ENCODE results near the gene CCDC170.
"Not testable (repeated sequence)": the region's sequence is repeated elsewhere in the genome, so short reads cannot be mapped to it uniquely, and the experiment has no call there.

The CCDC170 gene

GRCh38 chr6:151451417-151451949 is 42.3 kb upstream of the CCDC170 start:
- Histone ChIP-seq H3K9ac (no peak overlapping the region), H3K4me1 (peaks cover under 1% of the 10 kb centered on the region), H3K79me2 (peaks cover 11% of the 10 kb centered on the region), H2AFZ (peak overlapping the region; percentile 91), H3K9me3 (ENCODE audit: control insufficient read depth, low read length) (no peaks in the 10 kb centered on the region), H3K27ac (peak overlapping the region; percentile 69), H3K36me3 (ENCODE audit: control insufficient read depth, insufficient read depth, low read length) (no peaks in the 10 kb centered on the region), H3K27me3 (ENCODE audit: control insufficient read depth, insufficient read depth, low read length) (no peaks in the 10 kb centered on the region), H3K4me3 (ENCODE audit: low read depth, low read length) (peak overlapping the region; percentile 96), H3K4me2 (ENCODE audit: low read length) (peak overlapping the region; percentile 88)
- TF ChIP-seq CTCF (IDR thresholded peaks at IDR 0.05): no peak

DNA sequence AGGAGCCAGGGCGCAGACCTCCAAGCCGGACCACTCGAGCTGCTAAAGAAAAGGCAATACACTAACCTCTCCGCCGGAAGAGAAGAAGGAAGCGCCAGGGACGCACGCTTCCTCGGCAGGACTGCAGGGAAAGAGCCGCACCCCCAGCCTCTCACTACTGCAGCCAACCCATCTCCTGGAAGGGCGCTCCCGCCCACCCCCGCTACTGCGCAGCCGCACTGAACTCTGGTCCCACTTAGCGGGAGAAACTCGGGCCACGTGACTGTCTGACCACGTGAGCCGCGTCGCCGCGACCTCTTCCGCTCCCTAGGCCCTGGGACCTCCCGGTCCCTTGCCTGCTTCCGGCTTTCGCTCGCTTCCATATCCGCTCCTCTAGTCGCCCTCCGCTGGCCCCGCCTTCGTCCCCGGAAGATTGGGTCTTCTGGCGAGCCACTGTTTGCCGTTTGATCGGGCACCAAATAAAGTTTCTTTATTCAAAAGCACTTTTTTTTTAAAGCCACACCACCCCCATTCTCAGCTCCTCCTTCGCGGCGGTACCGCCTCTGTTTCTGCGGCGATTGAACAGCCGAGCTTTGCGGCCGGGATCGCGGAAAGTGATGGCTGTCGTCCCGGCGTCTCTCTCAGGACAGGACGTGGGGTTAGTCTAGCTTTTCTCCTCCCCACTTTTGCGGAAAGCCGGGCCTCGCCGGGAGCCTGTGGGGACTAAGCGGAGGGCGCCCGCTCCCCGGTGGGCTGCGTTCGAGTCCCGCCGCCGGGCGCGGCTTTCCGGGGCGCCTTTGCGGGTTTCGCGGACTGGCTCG is 41.7 kb upstream of the CCDC170 start, which contains the start of gene RMND1:
RMND1 (minus strand) TSS at position 177 of the 800 bp plus-strand sequence. CDS start 6,315 bp downstream, outside the sequence.
- no peak for TF ChIP-seq CTCF (IDR thresholded peaks at IDR 0.05)
- no peaks in the 10 kb centered on the region for H3K27me3 ChIP-seq (ENCODE audit: control insufficient read depth, insufficient read depth, low read length)
- H3K4me3 ChIP-seq (ENCODE audit: low read depth, low read length): peak within 1 kb of the TSS; percentile 96
- peak within 1 kb of the TSS; percentile 20 for H3K9ac ChIP-seq
- peaks cover 11% of the 10 kb centered on the region for H3K79me2 ChIP-seq
- H3K27ac ChIP-seq: peak within 1 kb of the TSS; percentile 69
- H3K4me2 ChIP-seq (ENCODE audit: low read length): peak within 1 kb of the TSS; percentile 88
- H3K9me3 ChIP-seq (ENCODE audit: control insufficient read depth, low read length): no peaks in the 10 kb centered on the region
- no peaks in the 10 kb centered on the region for H3K4me1 ChIP-seq
- H3K36me3 ChIP-seq (ENCODE audit: control insufficient read depth, insufficient read depth, low read length): no peaks in the 10 kb centered on the region
- peak within 1 kb of the TSS; percentile 91 for H2AFZ ChIP-seq

GRCh38 chr6:151452750-151453427 is 40.9 kb upstream of the CCDC170 start:
- no peaks in the 10 kb centered on the region for H3K4me1 ChIP-seq
- H3K4me2 ChIP-seq (ENCODE audit: low read length): peak overlapping the region; percentile 88
- H3K4me3 ChIP-seq (ENCODE audit: low read depth, low read length): peak overlapping the region; percentile 84
- peak overlapping the region; percentile 91 for H2AFZ ChIP-seq
- H3K27ac ChIP-seq: peak overlapping the region; percentile 69
- no peaks in the 10 kb centered on the region for H3K36me3 ChIP-seq (ENCODE audit: control insufficient read depth, insufficient read depth, low read length)
- no peaks in the 10 kb centered on the region for H3K27me3 ChIP-seq (ENCODE audit: control insufficient read depth, insufficient read depth, low read length)
- peaks cover 11% of the 10 kb centered on the region for H3K79me2 ChIP-seq
- TF ChIP-seq CTCF (IDR thresholded peaks at IDR 0.05): no peak
- no peaks in the 10 kb centered on the region for H3K9me3 ChIP-seq (ENCODE audit: control insufficient read depth, low read length)
- H3K9ac ChIP-seq: peak overlapping the region; percentile 20

DNA sequence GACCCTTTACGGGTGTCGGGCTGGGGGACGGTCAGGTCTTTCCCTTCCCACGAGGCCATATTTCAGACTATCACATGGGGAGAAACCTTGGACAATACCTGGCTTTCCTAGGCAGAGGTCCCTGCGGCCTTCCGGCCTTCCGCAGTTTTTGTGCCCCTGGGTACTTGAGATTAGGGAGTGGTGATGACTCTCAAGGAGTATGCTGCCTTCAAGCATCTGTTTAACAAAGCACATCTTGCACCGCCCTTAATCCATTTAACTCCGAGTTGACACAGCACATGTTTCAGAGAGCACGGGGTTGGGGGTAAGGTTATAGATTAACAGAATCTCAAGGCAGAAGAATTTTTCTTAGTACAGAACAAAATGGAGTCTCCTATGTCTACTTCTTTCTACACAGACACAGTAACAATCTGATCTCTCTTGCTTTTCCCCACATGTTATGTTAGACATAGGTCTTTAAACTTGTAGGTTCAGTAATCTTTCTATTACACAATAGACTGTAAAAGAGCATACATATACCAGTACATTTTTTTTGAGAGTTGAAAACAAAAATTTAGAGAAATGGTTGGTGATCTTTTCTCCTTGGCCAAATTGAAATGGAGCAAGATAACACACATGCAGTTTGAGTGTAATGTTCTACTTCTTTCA is 37.9 kb upstream of the CCDC170 start:
- not testable (repeated sequence) for H3K4me2 ChIP-seq (ENCODE audit: low read length); H3K27ac ChIP-seq; H3K36me3 ChIP-seq (ENCODE audit: control insufficient read depth, insufficient read depth, low read length); H3K4me3 ChIP-seq (ENCODE audit: low read depth, low read length); H3K4me1 ChIP-seq; H2AFZ ChIP-seq; H3K9me3 ChIP-seq (ENCODE audit: control insufficient read depth, low read length); H3K9ac ChIP-seq; H3K27me3 ChIP-seq (ENCODE audit: control insufficient read depth, insufficient read depth, low read length)
- H3K79me2 ChIP-seq: peaks cover 11% of the 10 kb centered on the region

DNA sequence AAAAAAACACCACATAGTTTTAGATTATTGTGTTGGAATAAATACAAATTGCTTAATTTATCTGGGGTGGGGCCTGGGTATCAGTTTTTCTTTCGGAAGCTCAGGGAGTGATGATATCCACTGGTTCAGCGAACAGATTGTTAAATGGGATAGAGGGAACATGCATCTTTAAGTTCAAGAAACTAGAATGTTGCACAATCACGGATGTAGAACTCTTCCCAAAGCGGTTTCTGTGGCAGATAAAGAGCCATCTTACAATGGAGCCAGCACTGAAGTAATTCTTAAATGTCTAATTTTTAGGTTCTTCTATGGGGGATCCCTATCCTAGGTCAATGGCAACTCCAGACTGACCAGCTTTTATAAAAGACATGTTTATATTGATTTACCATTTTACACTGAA is 32.1 kb upstream of the CCDC170 start:
- no peaks in the 10 kb centered on the region for H3K36me3 ChIP-seq (ENCODE audit: control insufficient read depth, insufficient read depth, low read length)
- no peak overlapping the region for H3K4me3 ChIP-seq (ENCODE audit: low read depth, low read length)
- H3K9ac ChIP-seq: no peak overlapping the region
- no peaks in the 10 kb centered on the region for H3K4me1 ChIP-seq
- H3K27ac ChIP-seq: no peak overlapping the region
- H3K27me3 ChIP-seq (ENCODE audit: control insufficient read depth, insufficient read depth, low read length): no peaks in the 10 kb centered on the region
- TF ChIP-seq CTCF (IDR thresholded peaks at IDR 0.05): no peak
- H3K79me2 ChIP-seq: no peaks in the 10 kb centered on the region
- no peak overlapping the region for H3K4me2 ChIP-seq (ENCODE audit: low read length)
- no peaks in the 10 kb centered on the region for H3K9me3 ChIP-seq (ENCODE audit: control insufficient read depth, low read length)
- no peak overlapping the region for H2AFZ ChIP-seq
